T-helper 2 cell treated with Interferon-gamma antibody and Interleukin-4, amounts not matched to agents 5 μg/mL and 100 μg/mL, for 36 hours (primary cell): ENCODE measurements around the gene MUC6.

ENCODE experiments used
- DNase-seq: peaks from one replicate; pipeline ENCODE4 v3.0.0; 2021; ENCODE audit warnings: low spot score
- H3K27ac Mint-ChIP-seq: one replicate; pipeline ENCODE4 v1.8.0; 2021; ENCODE audit warnings: mild to moderate bottlenecking, mixed read lengths
- H3K27me3 Mint-ChIP-seq: one replicate; pipeline ENCODE4 v1.8.0; 2021; ENCODE audit warnings: low read depth, mixed read lengths
- H3K36me3 Mint-ChIP-seq: one replicate; pipeline ENCODE4 v1.8.0; 2021; ENCODE audit warnings: low read depth, mixed read lengths
- H3K4me1 Mint-ChIP-seq: one replicate; pipeline ENCODE4 v1.8.0; 2021; ENCODE audit warnings: low read depth, mixed read lengths
- H3K4me3 Mint-ChIP-seq: one replicate; pipeline ENCODE4 v1.8.0; 2022; ENCODE audit warnings: mild to moderate bottlenecking, moderate library complexity, mixed read lengths
- H3K9me3 Mint-ChIP-seq: one replicate; pipeline ENCODE4 v1.8.0; 2021; ENCODE audit warnings: mixed read lengths

Gene MUC6

DNA sequence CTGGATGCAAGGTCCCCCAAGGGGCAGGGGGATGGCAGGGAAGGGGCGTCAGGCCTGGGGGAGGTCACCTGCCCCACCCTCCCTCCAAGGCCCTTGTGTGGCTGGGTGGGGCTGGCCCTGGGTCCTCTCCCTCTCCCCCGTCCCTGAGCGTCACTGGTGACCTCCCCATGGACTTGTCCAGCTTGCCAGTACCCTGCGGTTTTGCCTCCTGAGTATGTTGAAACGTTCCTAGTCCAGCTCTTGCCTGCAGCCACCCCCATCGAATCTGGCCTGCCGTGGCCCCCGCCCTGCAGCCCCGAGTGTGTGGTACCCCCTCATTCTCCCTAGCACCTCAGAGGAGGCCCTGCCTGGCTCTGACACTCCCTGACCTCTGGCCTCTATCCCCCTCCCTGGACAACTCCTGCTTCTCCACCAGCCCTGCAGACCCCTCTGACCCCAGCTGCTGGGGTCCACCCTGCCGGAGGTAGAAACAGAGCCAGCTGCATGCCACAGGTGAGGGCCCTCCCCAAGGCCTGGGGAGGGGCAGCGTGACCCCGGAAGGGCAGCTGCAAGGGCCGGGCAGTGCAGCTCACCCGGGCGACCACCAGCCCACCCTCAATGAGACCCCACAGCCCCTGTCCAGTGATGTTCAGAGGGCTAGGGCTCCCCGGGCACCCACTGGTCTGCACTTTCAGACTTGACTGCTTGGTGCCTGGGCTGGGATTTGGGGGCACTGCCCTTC, 4.1 kb upstream of the MUC6 start:
- Mint-ChIP-seq H3K27me3 (no peaks in the 10 kb centered on the region), H3K27ac (no peak overlapping the region), H3K4me3 (no peak overlapping the region), H3K9me3 (no peaks in the 10 kb centered on the region), H3K4me1 (no peaks in the 10 kb centered on the region), H3K36me3 (no peaks in the 10 kb centered on the region)
- no peak for DNase-seq

DNA sequence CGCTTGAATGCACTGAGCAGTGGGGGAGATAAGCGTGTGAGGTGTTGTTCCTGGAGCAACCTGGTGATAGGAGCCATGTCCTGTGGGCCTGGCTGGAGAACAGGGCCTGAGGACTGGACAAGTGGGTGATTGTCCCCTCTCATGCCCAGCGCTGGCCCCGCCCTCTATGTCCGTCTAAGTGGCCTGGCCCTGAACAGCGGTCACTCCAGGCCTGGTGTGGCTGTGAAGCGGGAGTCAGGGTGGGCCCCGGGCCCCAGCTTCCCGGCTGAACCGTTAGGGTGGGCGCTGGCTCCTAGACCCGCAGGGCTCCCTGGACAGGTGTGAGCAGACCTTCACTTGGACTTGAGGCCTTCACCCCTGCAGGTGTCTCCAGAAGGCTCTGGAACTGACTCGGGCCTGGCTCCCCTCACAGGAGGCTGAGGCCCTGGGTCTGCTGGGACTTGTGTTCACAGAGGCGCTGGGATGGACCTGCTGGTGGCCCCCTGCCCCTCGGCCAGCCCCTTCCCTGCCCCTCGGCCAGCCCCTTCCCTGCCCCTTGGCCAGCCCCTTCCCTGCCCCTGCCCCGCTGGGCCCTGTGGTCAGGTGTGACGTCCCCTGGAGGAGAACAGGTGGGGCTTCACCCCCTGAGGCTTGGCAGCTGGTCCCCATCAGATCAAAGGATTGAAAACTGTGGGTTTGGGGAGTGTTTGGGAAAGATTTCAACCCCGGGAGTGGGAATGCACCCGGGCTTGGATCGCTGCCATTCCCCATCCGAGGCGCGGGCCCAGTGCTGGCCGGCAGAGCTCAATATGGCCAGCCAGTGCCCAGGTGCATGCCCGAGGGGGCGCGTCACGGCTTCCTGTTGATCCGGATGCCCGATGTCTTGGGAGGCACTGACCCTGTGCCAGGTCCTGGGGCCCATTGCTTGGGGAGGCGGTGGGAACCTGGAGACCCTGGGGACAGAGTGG, 3.2 kb upstream of the MUC6 start:
- no peak overlapping the region for H3K27ac Mint-ChIP-seq
- H3K4me3 Mint-ChIP-seq: no peak overlapping the region
- DNase-seq: no peak
- H3K4me1 Mint-ChIP-seq: no peaks in the 10 kb centered on the region
- H3K36me3 Mint-ChIP-seq: no peaks in the 10 kb centered on the region
- no peaks in the 10 kb centered on the region for H3K9me3 Mint-ChIP-seq
- H3K27me3 Mint-ChIP-seq: no peaks in the 10 kb centered on the region

DNA sequence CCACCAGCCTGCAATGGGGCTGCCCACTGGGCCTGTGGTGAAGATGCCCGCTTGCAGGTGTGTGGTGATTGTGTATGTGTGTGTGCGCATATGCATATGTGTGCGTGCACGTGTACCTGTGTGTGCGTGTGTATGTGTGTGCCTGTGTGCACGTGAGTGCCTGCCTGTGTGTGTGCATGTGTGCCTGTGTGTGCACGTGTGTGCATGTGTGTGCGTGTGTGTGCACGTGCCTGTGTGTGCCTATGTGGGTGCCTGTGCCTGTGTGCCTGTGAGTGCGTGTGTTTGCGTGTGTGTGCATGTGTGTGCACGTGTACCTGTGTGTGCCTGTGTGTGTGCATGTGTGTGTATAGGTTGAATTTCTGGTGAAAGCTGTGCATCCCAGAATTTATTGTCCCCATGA, 2.4 kb upstream of the MUC6 start:
- no peak overlapping the region for H3K4me3 Mint-ChIP-seq
- H3K4me1 Mint-ChIP-seq: no peaks in the 10 kb centered on the region
- H3K27me3 Mint-ChIP-seq: no peaks in the 10 kb centered on the region
- no peak for DNase-seq
- no peak overlapping the region for H3K27ac Mint-ChIP-seq
- H3K9me3 Mint-ChIP-seq: no peaks in the 10 kb centered on the region
- H3K36me3 Mint-ChIP-seq: no peaks in the 10 kb centered on the region

DNA sequence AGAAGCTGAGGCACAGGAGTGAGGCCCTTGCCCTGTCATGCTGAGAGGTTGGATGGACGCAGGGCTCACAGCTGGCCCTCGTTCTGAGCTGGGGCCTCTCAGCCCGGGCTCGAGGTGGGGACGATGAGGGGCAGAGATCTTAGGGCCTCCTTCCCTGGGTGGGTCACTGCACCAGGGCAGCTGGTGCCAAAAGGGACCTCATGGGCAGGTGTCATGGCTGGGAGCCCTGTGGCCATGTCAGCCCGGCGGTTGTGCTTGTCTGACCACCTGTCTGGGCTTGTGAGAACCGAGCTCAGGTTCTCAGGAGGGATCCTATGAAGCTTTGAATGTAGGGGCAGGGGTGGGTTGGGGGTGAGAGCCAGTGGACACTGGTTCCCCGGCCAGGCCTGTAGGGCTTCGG, 1.8 kb upstream of the MUC6 start:
- Mint-ChIP-seq H3K36me3 (no peaks in the 10 kb centered on the region), H3K4me1 (no peaks in the 10 kb centered on the region), H3K4me3 (no peak overlapping the region)

DNA sequence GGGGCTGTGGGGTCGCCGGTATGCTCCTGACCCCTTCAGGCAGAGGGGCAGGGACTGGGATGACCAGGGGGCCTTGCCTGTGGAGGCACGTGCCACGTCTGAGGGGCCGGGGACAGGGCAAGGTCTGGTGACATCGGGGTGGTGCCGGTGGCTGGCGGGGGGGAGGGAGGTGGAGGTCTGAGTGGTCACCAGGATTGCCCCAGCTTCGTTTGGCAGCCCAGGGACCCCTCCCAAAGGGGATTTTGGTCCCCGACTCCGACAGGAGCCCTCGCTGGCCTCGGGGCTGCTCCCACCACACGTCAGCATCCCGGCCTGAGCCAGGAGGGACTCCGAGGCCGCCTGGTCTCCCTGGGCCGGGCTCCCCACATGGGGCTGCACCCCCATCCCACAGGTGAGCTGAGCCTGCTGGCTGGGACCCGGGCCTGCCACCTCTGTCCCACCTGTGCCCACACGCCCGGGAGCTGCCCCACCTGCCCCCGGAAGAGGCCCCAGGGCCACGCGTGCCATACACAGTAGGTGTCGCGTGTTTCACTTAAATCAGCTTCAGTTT, 1.1 kb upstream of the MUC6 start:
- Mint-ChIP-seq H3K4me1 (no peaks in the 10 kb centered on the region), H3K9me3 (no peaks in the 10 kb centered on the region), H3K36me3 (no peaks in the 10 kb centered on the region), H3K4me3 (no peak overlapping the region), H3K27me3 (no peaks in the 10 kb centered on the region), H3K27ac (no peak overlapping the region)
- DNase-seq: no peak

More for the DNA sequence above, 1.8 kb upstream of the MUC6 start:
- DNase-seq: no peak
- Mint-ChIP-seq H3K27me3 (no peaks in the 10 kb centered on the region), H3K9me3 (no peaks in the 10 kb centered on the region), H3K27ac (no peak overlapping the region)

DNA sequence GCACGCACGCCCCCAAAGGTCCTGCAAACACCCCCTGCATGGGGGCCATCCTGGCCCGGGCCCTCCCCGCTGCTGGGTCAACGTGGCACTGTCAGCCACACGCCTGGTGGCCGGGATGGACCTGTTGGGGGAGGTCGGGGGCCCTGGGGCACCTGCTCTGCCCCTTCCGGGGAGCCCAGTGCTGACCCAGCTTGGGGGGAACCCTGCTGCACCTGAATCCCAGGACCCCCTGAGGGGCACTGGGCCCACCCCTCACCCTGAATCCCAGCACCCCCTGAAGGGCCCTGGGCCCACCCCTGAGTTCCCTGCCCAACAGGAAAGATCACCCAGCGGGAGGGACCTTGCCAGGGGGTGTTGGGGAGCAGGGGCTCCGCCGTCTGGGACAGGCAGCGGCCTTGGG, 413 bp upstream of the MUC6 start:
- H3K4me3 Mint-ChIP-seq: no peak overlapping the region
- no peaks in the 10 kb centered on the region for H3K36me3 Mint-ChIP-seq

DNA sequence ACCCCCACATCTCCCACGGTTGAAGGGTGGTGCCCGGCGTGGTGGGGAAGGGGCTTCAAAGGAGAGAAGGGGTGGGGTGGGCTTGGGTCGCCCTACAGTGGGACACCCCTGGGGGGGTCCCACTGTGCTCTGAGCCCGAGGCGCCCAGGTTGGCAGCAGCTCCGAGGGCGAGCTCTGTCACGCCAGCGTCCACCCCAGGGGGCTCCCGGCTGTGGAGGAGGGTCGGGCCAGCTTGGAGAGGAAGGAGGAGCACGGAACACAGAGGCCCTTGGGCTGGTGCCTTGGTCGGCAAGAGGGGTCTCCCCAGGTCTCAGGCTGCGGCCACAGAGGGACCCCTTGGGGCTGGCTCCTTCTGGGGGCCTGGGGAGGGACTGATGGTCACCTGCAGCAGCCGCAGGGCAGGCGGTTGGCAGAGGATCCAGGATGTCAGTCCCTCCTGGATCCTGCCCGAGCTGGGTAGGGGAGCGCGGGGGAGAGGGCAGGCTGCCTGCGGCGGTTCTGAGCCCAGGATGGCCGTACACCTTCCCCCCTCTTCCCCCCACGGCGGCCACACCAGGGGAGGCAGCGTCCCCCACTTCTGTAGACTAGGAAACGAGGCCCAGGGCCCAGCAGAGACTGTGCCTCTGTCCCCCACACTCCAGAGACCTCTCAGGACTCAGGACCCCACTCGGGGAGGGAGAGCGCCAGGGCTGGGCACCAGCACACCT, 788 bp downstream of the MUC6 start:
- Mint-ChIP-seq H3K4me3 (no peak overlapping the region), H3K9me3 (no peaks in the 10 kb centered on the region), H3K36me3 (no peaks in the 10 kb centered on the region), H3K27ac (no peak overlapping the region), H3K27me3 (no peaks in the 10 kb centered on the region), H3K4me1 (no peaks in the 10 kb centered on the region)
- no peak for DNase-seq

More for the DNA sequence above, 413 bp upstream of the MUC6 start:
- no peaks in the 10 kb centered on the region for H3K9me3 Mint-ChIP-seq
- no peaks in the 10 kb centered on the region for H3K27me3 Mint-ChIP-seq
- no peaks in the 10 kb centered on the region for H3K4me1 Mint-ChIP-seq
- no peak for DNase-seq
- no peak overlapping the region for H3K27ac Mint-ChIP-seq

DNA sequence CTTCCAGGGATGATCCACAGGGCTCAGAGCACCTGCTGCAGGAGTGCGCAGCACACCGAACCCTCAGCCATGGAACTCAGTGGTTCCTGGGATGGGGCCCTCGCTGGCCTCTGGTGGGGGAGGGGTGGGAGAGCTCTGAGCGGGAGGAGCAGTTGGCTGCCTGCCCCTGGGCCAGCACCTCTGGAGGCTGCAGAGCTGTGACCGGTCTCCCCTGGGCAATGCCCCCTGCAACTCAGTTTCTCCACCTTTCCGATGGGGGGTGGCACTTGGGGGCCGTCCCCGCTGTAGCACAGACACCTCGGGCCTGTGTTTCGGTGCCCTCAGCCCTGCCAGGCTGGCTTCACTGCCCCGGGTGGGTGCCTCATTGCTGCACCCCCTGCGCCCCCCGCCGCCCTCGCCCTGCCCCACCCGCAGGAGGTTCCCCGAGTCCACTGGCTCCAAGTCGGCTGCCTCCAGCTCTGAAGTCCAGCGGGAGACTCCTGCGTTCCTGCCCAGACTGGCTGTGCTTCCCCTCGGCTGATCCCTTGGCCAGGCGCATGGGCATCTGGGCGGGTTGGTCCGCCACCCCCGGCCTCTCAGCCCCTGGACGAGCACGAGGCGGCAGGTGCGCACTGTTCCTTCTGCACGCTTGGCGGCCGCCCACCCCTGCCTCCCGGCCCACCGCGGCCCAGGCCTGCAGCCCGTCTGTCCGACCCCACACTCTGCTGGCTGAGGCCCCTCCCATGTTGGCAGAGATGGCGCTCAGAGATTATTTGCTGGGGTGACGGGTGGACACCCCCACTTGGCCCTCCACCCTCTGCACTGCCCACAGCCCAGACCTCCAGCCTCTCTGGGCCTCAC, 1.8 kb downstream of the MUC6 start:
- no peak for DNase-seq
- Mint-ChIP-seq H3K4me3 (no peak overlapping the region), H3K4me1 (no peaks in the 10 kb centered on the region), H3K27me3 (no peaks in the 10 kb centered on the region), H3K27ac (no peak overlapping the region), H3K9me3 (no peaks in the 10 kb centered on the region), H3K36me3 (no peaks in the 10 kb centered on the region)

DNA sequence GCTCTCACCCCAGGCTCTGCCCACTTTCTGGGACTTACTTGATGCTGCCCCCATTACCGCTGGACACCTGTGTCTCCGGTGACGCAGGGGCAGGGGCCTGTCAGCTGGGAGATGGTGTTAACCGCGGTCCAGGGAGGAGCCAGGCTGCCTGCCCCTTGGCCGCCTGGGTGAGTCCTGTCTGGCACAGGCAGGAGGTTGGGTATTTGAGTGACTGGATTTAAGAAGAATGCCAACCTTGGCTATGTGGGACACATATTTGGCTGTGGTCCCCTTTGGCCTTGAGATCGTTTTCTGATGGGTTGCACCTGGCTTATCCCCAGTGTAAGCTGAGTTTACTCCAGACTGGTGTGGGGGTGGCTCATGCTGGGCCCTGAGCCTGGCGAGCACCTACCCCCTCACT, 2.5 kb downstream of the MUC6 start:
- Mint-ChIP-seq H3K4me1 (no peaks in the 10 kb centered on the region), H3K36me3 (no peaks in the 10 kb centered on the region), H3K4me3 (no peak overlapping the region), H3K27me3 (no peaks in the 10 kb centered on the region), H3K9me3 (no peaks in the 10 kb centered on the region), H3K27ac (no peak overlapping the region)
- DNase-seq: no peak

DNA sequence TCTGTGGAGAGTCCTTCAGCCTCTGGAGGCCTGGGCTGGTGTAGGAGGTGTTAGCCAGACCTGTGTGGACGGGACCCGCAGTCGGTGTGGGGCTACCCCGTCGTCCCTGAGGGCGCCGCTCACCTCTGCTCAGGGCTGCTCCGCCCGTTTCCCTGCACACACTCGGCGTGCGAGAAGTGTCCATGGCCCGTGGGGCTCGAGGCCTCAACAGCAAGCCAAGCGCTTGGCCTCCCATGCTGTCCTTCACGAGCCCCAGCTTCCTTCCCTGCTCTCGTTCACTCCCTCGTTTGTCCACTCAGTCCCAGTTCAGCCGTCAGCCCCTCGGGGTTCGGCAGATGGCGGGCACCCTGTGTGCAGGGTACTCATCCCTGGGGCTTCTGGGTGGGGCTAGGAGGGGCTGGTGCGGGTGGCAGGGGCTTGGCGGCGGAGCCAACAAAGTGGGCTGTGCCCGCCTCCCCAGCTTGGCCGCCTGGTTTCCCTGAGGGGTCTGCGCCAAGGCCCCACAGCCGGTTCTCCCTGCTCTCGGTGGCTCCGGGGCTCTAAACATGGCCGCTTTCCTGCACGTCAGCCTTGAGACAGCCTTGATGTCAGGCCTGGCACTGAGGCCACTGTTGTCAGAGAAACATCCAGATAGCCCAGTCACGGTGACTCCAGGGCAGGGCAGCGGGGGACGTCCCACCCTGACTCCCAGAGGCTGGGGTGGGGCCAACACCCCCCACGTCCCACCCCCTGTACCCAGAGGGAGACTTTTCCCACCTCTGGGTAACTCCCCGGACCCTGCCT, 3.3 kb downstream of the MUC6 start:
- H3K4me3 Mint-ChIP-seq: no peak overlapping the region
- DNase-seq: no peak
- no peaks in the 10 kb centered on the region for H3K36me3 Mint-ChIP-seq
- H3K9me3 Mint-ChIP-seq: no peaks in the 10 kb centered on the region
- no peaks in the 10 kb centered on the region for H3K4me1 Mint-ChIP-seq
- H3K27ac Mint-ChIP-seq: no peak overlapping the region
- no peaks in the 10 kb centered on the region for H3K27me3 Mint-ChIP-seq

DNA sequence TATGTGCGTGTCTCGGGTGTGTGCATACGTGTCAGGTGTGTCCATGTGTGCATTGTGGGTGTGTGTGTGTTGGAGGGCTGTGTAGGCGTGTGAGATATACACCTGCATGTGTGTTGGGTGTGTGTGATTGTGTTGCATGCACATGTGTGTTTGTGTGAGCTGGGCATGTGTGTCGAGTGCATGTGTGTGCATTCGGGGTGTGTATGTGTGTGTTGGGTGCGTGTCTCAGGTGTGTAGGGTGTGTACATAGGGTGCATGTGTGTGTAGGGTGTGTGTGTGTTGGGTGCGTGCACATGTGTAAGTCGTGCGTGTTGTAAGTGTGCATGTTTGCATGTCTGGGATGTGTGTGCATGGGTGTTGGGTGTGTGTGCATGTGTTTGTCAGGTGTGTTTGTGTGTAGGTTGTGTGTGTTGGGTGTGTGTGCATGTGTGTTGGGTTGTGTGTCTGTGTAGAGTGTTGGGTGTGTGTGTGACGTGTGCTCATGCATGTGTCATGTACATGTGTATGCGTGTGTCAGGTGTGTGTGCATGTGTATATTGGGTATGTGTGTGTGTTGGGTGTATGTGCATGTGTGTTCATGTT, 4.1 kb downstream of the MUC6 start:
- H3K27me3 Mint-ChIP-seq: no peaks in the 10 kb centered on the region
- H3K27ac Mint-ChIP-seq: no peak overlapping the region
- H3K9me3 Mint-ChIP-seq: no peaks in the 10 kb centered on the region
- H3K36me3 Mint-ChIP-seq: no peaks in the 10 kb centered on the region
- no peaks in the 10 kb centered on the region for H3K4me1 Mint-ChIP-seq
- no peak for DNase-seq
- H3K4me3 Mint-ChIP-seq: no peak overlapping the region

DNA sequence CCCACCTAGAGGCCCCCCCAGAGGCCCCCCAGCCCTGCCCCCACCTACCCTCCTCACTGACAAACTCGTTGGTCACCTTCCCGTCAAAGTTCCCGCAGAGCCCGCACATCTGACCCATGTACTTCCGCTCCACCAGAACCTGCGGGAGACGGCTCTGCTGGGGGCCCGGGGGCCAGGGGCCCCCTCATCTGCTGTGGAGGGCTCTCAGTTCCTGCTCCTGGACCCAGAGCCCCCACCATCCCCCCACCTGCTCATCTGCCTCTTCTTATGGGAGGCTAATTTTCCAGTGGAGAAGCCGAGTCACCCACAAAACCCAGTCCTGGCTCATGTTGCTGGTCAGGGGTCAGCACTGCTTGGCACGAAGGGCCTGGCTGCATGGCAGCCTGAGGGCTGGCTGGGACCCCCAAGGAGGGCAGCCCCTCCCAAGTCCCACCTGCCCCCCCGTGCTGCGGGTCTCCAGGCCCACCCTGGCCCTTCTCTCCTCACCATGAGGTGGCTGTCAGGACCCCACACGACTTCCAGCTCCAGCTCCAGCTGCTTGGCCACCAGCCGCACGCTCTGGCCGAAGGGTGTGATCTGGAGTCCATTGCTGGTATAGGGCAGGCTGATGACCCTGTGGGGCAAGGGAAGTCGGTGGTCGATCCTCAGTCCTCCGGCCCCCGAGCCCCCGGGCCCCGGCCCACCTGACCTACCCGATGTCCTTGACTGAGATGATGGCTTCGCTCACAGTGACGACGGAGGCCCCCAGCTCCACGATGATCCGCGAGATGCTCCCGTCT, 5.2 kb downstream of the MUC6 start:
- H3K27me3 Mint-ChIP-seq: no peaks in the 10 kb centered on the region
- H3K36me3 Mint-ChIP-seq: no peaks in the 10 kb centered on the region
- DNase-seq: no peak
- no peaks in the 10 kb centered on the region for H3K9me3 Mint-ChIP-seq
- H3K4me3 Mint-ChIP-seq: no peak overlapping the region
- H3K27ac Mint-ChIP-seq: no peak overlapping the region
- no peaks in the 10 kb centered on the region for H3K4me1 Mint-ChIP-seq
